ENCODE results near the gene LRRTM4. TPM values are rescaled to one million over a fixed set of nuclear protein-coding genes. Genes with fewer than 3 reads are reported as not detected.

LRRTM4 gene
- total and polyA plus RNA-seq, 10 of the 15 experiments (the other 5 are each of a cell fraction or from before 2014, with no cell fraction given) = 0.01 to 1.0 TPM; not detected in 8

GRCh38 chr2:77201755-77202154 is 320.4 kb downstream of the LRRTM4 start (continued):
- no peak for TF ChIP-seq E2F8 (IDR thresholded peaks at IDR 0.05; ENCODE audit: low read depth, partially characterized antibody)
- no peak for TF ChIP-seq YBX1 (IDR thresholded peaks at IDR 0.05)

GRCh38 chr2:77199411-77199810 is 322.8 kb downstream of the LRRTM4 start:
- RAD21 ChIA-PET (ENCODE audit: unreplicated experiment) = no interaction called here
- CTCF ChIA-PET = no interaction called here
- H3K9ac ChIP-seq (ENCODE audit: control insufficient read depth, insufficient read depth, low read length) = no peak overlapping the region
- TF ChIP-seq PML (IDR thresholded peaks at IDR 0.05; ENCODE audit: low read length) (no peak), RB1 (IDR thresholded peaks at IDR 0.05; ENCODE audit: borderline replicate concordance) (no peak), ZNF24 (IDR thresholded peaks at IDR 0.05) (no peak), CBFB (IDR thresholded peaks at IDR 0.05; ENCODE audit: low read depth) (no peak), MYB (IDR thresholded peaks at IDR 0.05; ENCODE audit: borderline replicate concordance, low read depth, low read length) (no peak), BRCA1 (IDR thresholded peaks at IDR 0.05; ENCODE audit: low read depth, low read length) (no peak), BMI1 (IDR thresholded peaks at IDR 0.05; ENCODE audit: borderline replicate concordance) (no peak), EP300 (IDR thresholded peaks at IDR 0.05; ENCODE audit: borderline replicate concordance in 1 of 2, control insufficient read depth in 1 of 2, low read depth in 2 of 2, low read length in 2 of 2) (no peak), IKZF1 (conservative IDR thresholded peaks at IDR 0.05) (no peak), IRF5 (IDR thresholded peaks at IDR 0.05; ENCODE audit: borderline replicate concordance) (no peak), ATF3 (IDR thresholded peaks at IDR 0.05; ENCODE audit: borderline replicate concordance, extremely low read depth, low read depth, low read length) (no peak), SREBF1 (IDR thresholded peaks at IDR 0.05; ENCODE audit: low read length) (no peak), TAF1 (IDR thresholded peaks at IDR 0.05; ENCODE audit: borderline replicate concordance, low read depth, low read length) (no peak), ETV6 (conservative IDR thresholded peaks at IDR 0.05 in 1 of 2, IDR thresholded peaks at IDR 0.05 in 1 of 2; ENCODE audit: borderline replicate concordance in 1 of 2, low read depth in 1 of 2) (no peak), NR2C2 (IDR thresholded peaks at IDR 0.05; ENCODE audit: borderline replicate concordance, control insufficient read depth, insufficient read length, low read depth) (no peak), NFYA (IDR thresholded peaks at IDR 0.05; ENCODE audit: borderline replicate concordance, low read depth, low read length) (no peak), JUNB (IDR thresholded peaks at IDR 0.05) (no peak)
- no peaks in the 10 kb centered on the region for H3K4me1 ChIP-seq (ENCODE audit: control insufficient read depth, insufficient read depth, low read length)
- H3K4me2 ChIP-seq (ENCODE audit: control insufficient read depth, insufficient read depth) = no peak overlapping the region
- POLR2A ChIA-PET = no interaction called here
- intact Hi-C loops (cut with micrococcal nuclease; ENCODE audit: unreplicated experiment) = no loop called here
- no peaks in the 10 kb centered on the region for H3K79me2 ChIP-seq (ENCODE audit: control insufficient read depth, insufficient read depth, low read length)
- SMC1A ChIA-PET (ENCODE audit: uncharacterized antibody, unreplicated experiment) = no interaction called here
- H3K9me3 ChIP-seq (replicated peaks; ENCODE audit: control insufficient read depth, insufficient read depth, low read length) = no peaks in the 10 kb centered on the region
- no TSS peak for BruUV-seq (replicated peaks)
- H3K27ac ChIP-seq (ENCODE audit: control insufficient read depth, insufficient read depth) = no peak overlapping the region
- H3K27me3 ChIP-seq (replicated peaks in 1 of 2; ENCODE audit: control insufficient read depth in 2 of 2, insufficient read depth in 2 of 2, low read length in 1 of 2) = no peaks in the 10 kb centered on the region
- ATAC-seq (no peak), DNase-seq (ENCODE audit: low read depth, low spot score) (no peak), FAIRE-seq (no peak)
- H3K36me3 ChIP-seq (ENCODE audit: control insufficient read depth in 2 of 2, insufficient read depth in 2 of 2, low read length in 1 of 2) = no peaks in the 10 kb centered on the region
- no peak overlapping the region for H2AFZ ChIP-seq (ENCODE audit: control insufficient read depth, low read depth, low read length)
- in situ Hi-C loops (cut with MboI) = no loop called here
- no peak overlapping the region for H3K4me3 ChIP-seq
- H4K20me1 ChIP-seq (ENCODE audit: control insufficient read depth, insufficient read depth) = no peaks in the 10 kb centered on the region

Data from GM12878 (cell line).